Measurements from ENCODE around the gene SEC16A.
A peak's percentile ranks its signal among the peaks of the same experiment; 100 is the strongest.

Gene SEC16A

GRCh38 chr9:136517950-136518349, 35.1 kb upstream of the SEC16A start:
- no peak for DNase-seq (ENCODE audit: low spot score)

- DNase-seq (ENCODE audit: low spot score) = no peak
Observed at GRCh38 chr9:136517012-136517743, 34.3 kb upstream of the SEC16A start.

GRCh38 chr9:136516191-136516654, 33.4 kb upstream of the SEC16A start:
- DNase-seq (ENCODE audit: low spot score) = no peak

GRCh38 chr9:136515276-136515675, 32.4 kb upstream of the SEC16A start:
- DNase-seq (ENCODE audit: low spot score) = no peak

- no peak for DNase-seq (ENCODE audit: low spot score)
Observed at GRCh38 chr9:136514022-136514714, 31.3 kb upstream of the SEC16A start.

GRCh38 chr9:136513191-136513590, 30.4 kb upstream of the SEC16A start:
- no peak for DNase-seq (ENCODE audit: low spot score)

GRCh38 chr9:136512651-136513071, 29.8 kb upstream of the SEC16A start:
- DNase-seq (ENCODE audit: low spot score) = no peak

- DNase-seq (ENCODE audit: low spot score) = no peak
Observed at GRCh38 chr9:136511670-136512592, 29.1 kb upstream of the SEC16A start.

- no peak for DNase-seq (ENCODE audit: low spot score)
Observed at GRCh38 chr9:136511144-136511669, 28.4 kb upstream of the SEC16A start.

GRCh38 chr9:136510561-136510960, 27.7 kb upstream of the SEC16A start:
- no peak for DNase-seq (ENCODE audit: low spot score)

- DNase-seq (ENCODE audit: low spot score) = no peak
Observed at GRCh38 chr9:136509549-136509948, 26.7 kb upstream of the SEC16A start.

- DNase-seq (ENCODE audit: low spot score) = no peak
Observed at GRCh38 chr9:136508729-136509500, 26.1 kb upstream of the SEC16A start.

- no peak for DNase-seq (ENCODE audit: low spot score)
Observed at GRCh38 chr9:136507992-136508375, 25.1 kb upstream of the SEC16A start.

- DNase-seq (ENCODE audit: low spot score) = no peak
Observed at GRCh38 chr9:136507221-136507991, 24.6 kb upstream of the SEC16A start.

GRCh38 chr9:136506425-136506824, 23.6 kb upstream of the SEC16A start:
- no peak for DNase-seq (ENCODE audit: low spot score)

GRCh38 chr9:136505406-136506403, 22.9 kb upstream of the SEC16A start:
- no peak for DNase-seq (ENCODE audit: low spot score)

- no peak for DNase-seq (ENCODE audit: low spot score)
Observed at GRCh38 chr9:136504512-136505348, 21.9 kb upstream of the SEC16A start.

GRCh38 chr9:136502940-136503550, 20.2 kb upstream of the SEC16A start:
- peak; percentile 71 for DNase-seq (ENCODE audit: low spot score)
